Femur (tissue), 1 donor: ENCODE measurements around the gene ARHGAP22.

Experiments
- DNase-seq: peaks from one replicate; pipeline ENCODE4 v3.0.0-alpha.2; 2017

The ARHGAP22 gene

DNA sequence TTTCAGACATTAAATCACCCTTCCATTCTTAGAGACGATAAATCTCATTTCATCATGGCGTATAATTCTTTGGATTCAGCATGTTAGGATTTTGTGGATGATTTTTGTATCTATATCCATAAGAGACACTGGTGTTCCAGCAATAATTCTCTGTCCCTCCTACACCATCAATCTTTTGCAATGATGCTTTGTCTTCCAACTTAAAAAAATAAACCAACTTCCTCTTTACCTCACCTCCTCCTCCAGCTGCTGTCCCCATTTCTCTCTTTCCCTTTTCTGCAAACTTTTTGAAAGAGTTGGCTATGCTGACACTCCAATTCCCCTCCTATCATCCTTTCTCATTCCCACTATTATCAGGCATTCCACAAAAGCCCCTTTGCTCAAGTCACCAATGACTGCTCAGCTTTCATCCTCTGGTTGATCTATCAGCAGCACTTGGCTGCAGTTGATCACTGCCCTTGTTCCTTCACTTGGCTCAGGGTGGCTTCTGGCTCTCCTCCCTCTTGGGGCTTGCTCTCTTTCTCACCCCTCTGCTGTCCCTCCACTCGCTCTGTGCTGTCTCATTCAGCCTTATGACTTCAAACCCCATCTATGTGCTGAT lies 130.0 kb downstream of the ARHGAP22 start:
- no peak for DNase-seq

DNA sequence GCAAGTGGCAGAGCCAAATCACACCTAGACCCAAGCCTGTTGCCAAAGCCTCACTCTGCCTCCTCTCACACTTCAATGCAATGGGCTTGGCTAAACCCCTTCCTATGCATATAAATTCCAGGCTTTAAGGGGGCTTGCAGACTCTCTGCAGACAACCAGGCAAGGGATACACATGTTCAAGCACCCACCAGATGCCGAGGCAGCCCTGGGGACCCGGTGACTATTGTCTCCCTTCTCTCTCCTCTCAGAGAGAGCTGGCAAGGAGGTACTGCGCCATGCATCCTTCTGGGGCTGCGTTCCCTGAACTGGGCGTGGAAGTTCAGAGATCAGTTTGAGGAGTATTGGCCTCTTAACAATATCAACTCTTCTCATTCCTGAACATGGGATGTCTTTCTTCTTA lies 131.2 kb downstream of the ARHGAP22 start:
- no peak for DNase-seq

DNA sequence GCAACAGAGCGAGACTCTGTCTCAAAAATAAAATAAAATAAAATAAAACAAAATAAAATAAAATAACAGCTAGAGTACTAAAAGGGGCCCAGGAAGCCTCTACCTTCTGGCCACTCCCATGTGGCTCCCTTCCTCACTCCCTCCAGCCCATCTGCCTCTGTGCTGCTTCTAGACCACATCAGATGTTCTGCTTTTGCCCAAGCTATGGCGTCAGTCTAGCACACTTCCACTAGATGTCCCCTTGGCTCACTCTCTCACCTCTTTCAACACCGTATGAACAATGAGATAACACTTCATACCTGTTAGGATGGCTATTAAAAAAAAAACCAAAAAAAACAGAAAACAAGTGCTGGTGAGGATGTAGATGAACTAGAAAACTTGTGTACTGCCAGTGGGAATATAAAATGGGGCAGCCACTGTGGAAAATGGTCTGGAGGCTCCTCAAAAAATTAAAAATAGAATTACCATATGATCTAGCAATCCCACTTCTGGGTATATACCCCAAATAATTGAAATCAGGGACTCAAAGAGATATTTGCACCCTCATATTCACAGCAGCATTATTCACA lies 132.3 kb downstream of the ARHGAP22 start:
- DNase-seq = no peak

DNA sequence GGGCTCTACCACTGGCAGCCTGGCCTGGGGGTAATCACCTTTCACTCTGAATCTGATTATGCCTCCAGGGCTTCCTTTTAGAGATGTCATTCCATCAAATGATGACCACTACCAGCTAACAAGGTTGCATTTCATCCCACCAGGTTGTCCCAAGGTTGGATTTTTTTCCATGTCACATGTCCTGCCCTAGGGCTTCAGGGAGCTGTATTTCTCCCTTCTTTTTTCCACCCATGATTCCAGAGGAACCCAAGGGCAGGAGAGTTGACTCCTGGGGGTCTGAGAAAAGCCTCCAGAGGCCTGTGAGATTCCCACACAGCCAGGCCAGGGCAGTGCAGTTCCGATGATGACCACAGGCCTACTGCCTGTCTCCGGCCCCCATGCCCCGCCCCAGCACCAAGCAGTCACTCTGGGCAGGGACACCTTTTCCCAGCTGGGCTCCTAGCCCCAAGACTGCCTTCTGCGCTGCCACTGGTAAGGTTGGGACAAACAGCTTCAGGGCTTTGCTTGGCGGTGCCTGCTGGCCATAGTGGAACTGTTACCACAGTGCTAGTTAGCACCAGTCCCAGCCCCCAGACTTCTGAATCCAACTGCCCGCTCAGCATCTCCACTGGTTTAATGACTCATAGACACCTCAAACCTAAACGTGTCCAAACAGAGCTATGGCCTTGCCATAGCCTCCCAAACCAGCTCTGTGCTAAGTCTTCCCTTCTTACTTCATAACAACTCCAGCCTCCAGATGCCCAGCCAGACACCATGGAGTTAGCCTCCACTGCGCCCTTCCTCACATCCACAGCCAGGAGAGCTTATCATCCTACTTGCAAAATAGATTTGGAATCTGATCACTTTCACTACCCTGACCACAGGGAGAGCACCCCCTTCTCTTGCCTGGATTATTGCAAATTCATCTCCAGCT lies 133.7 kb downstream of the ARHGAP22 start:
- DNase-seq = no peak

DNA sequence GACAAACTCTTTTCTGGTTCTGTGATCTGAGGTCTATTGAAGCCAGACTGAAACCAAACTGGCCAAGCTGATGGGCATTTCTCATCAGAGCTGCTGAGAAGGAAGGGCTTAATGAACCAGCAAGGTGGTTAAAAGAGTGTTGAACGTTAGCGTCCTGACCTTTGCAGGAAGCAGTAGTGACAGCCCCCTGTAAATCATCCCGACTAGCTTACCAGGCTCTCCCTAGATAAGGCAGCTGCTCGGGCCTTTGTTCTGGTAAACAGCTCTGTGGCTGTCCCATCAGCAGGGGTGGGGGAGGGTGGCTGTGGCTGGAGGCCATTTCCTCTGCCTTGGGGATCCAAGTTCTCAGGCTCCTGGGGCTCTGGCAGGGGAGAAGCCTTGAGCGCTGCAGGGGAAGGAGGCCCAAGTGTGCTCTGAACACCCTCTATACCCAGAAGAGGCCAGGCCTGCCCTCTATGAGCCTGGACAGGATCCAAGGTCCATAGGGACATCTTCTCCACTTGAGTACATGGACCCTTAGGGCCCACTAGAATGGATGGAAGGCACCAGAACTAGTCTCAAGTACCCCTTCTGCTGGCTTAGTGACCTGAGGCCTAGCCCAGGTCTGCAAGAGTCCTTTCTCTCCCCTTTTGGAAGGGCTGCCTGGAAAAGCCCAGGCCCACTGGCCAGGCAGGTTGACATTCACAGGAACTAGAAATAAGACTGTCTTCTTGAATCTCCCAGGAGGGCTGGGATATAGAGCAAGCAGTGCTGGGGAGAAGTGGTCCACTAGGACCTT lies 134.6 kb downstream of the ARHGAP22 start:
- DNase-seq = no peak

DNA sequence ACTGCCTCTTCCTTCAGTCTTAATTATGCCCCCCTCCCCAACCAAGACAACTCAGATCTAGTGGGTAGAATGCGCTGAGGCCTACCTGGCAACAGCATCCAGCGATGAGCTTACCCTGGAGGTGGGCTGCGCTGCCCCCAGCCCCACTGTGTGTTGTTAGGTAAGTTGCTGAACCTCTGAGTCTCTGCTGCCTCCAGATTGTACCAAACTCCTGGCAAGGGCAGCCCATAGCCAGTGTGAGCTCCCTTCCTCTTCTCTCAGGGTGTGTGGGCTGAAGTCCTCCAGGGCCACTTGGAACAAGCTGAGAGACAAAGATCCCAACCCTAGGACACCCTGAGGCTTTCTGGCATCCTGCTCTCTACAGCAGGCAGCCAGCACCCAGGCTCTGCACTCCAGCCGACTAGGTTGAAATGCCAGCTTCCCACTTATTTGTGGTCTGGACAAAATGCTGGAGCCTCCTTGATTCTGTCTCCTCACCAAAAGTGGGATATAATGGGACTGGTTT lies 135.3 kb downstream of the ARHGAP22 start:
- no peak for DNase-seq

DNA sequence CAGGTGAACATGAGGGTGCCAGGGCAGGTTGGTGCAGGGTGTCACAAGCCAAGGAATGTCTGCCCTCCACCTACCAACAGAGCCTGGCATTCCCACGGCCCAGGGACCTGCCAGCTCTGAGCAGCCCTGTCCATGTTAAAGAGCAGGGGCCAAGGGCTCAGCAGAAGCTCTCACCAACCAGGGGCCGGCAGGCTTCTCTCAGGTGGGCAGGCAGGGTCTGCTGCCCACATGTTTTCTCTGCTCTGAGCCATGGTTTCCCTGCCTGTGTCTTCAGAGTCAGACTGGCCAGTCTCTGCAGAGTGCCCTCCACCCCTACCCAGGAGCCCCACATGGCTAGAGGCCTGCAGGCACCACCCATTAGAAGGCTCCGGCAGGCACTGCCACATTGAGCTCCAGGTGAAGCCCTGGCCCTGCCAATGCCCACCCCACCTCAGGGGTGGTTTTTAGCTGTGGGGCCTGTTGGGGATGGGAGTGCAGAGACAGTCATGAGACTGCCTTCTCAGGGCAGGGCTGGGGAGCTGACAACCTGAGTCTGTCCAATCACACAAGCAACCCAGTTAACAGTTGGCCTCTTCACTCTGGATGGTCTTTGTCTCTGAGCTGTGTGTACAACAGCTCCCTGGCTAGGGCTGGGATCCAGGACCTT lies 135.9 kb downstream of the ARHGAP22 start:
- no peak for DNase-seq

DNA sequence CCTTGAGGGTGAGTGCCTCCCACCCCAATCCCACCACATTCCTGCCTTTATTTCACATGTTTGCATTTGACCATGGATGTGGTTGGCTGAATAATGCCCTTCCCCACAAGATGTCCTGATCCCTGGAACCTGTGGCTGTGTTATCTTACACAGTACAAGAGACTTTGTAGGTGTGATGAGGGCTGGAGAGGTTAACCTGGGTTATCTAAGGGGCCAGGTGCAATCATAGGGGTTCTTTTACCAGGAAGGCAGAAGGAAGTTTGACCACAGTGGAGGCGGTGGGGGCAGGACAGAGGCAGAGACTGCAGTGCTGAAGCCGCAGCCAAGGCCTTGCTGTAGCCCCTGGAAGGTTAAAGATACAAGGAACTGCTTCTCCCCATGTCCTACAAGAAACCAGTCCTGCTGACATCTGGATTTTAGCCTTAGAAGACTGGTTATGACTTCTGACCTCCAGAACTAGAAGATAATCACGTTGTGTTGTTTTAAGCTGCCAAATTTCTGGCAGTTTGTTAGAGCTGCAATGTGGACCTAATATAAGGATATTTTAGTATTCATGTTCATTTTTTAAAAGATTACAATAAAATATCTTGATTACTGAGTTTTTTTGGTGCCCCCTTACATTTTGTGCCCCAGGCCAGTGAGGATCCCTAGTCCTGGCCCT lies 136.6 kb downstream of the ARHGAP22 start:
- no peak for DNase-seq

DNA sequence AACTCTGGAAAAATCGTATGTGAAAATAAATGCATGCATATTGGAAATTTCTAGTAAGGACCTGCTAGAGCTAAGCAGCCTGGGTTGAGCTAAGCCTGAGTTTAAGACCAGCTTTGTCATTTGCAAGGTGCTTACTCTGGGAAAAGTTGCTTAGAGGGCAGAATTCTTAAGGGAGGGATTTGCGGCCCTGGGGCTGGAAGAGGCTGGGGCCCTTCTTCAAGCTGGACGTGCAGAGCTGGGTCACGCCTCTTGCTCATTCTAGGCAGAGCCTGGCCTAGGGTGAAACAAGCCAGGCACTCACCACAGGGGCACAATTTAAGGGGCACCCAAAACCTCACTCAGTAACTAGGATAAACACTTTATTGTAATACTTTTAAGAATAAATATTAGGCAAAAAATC lies 137.2 kb downstream of the ARHGAP22 start:
- no peak for DNase-seq

DNA sequence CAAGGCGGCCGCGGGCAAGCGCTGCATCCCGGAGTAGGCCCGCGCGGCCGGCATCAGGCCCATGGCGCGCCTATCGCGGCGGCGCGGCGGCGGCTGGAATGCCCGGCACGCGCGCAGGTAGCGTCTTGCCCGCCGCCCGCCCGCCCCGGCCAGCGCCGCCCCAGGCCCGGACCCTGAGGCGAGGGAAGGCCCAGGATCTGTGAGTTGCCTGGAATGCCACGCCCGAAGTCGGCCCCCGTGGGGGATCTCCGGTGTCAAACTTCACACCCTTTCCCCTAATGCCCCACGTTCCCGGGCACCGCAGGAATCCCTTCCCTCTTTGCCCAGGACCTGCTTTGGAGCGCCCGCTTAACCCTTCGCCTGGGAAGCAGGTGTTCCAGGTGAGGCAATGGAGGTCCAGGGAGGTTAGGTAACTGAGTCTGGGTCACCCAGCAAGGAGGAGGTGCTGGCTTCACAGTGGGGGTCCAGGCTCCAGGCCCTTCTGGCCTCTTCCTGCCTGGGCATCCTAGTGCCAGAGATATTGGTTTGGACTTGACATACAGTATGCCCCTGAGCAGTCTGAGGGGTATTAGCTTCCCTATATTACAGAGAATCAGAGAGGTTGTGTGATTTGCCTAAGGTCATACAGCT lies 138.1 kb downstream of the ARHGAP22 start:
- DNase-seq = no peak

DNA sequence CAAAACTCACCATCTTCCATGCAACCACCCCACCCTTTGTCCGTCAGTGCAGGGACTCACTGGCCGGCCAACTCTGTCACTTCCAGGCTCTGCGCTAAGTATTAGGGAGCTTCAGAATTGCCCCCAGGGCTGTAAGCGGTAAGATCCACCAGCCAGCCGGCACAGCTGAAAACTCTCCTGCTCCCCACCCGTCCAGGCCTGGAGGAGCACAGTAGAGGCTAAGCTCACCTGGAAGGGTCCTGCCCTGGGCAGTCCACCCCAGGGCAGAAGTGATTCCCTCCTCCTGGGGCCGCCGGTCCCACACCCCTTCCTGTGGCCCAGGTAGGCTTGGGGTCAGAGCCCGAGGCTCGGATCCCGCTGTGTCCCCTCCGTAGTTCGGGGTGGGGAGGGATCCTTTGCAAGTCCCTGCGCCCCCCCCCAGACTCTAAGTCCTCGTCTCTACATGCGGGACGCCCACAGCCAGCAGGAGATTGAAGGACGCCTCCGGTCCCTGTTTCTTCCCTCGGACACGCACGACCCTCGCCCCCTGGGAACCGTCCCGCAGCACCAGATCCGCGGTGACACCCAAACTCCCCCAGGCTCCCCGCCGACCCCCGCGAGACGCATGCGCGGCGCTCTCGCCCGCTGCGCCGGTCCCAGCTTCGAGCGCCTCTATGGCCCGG lies 138.9 kb downstream of the ARHGAP22 start:
- no peak for DNase-seq

DNA sequence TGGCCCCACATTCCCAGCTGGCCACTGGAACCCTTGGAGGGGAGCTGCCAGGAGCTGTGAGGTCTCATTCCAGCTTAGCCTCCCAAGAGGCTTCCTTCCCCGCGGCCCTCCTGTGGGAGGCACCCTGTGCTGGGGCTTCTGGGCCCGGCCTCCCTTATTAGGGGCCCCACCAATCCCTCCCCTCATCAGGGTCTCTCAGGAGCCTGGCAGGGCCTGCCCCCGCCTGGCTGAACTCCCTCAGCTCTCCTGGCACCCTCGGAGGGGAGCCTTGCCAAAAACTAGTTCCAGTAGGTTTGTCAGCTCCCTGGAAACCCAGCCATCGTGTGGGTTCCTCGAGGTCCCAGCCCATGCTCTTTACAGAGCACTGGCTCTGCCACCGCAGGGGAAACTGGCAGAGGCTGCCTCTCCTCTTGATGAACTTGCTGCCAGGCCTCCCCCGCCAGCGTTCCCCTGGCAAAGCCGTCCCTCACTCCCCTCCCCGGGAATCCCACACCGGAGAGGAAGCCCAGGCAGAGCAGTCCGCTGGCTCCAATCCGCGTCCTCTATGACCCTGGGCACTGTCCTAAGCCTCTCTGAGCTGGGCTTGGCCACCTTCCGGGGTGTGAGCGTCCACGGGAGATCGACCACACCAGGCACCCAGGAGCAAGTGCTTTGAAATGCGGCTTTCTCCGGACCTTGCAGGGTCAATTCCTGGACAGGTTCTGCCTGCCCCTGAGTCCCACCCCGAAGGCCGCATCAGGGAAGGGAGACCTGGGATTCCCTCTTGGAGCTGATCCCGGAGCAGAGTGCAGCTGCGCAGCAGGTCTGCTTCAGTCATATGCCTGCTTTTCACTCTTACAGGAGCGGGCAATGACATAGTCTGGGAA lies 139.8 kb downstream of the ARHGAP22 start:
- peak; percentile 63 for DNase-seq

DNA sequence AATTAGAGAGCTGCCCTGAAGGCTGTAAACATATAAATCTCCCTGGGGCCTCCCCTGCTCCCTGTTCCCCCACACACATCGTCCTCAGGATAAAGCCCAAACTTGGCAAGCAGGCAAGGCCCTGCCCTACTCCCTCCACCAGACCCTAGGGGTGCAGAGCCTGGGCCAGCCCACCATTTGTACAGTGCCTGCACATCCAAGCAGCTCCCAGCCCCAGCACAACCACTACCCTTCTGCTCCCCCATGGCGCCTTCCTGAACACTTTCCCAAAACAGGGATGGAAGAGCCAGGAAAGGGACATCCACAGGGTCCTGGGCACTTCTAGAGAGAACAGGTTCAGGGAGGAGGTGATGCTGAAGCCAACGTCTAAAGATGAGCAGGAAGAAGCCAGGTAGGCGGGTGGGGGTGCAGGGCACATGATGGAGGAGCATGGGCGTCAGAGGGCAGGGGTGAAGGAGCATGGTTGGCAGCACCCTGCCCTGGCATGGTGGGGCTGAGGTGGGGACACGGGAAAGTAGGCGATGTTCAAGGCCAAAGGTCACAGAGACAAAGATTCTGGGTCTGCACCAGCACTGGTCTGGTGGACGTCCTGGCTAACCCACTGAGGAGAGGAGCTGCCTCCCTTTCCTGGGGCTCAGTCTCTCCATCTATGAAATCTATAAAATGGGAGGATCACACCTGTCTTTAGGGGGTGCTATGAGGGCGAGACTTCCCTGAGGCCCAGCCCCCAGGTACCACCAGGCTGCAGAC lies 140.6 kb downstream of the ARHGAP22 start:
- no peak for DNase-seq

DNA sequence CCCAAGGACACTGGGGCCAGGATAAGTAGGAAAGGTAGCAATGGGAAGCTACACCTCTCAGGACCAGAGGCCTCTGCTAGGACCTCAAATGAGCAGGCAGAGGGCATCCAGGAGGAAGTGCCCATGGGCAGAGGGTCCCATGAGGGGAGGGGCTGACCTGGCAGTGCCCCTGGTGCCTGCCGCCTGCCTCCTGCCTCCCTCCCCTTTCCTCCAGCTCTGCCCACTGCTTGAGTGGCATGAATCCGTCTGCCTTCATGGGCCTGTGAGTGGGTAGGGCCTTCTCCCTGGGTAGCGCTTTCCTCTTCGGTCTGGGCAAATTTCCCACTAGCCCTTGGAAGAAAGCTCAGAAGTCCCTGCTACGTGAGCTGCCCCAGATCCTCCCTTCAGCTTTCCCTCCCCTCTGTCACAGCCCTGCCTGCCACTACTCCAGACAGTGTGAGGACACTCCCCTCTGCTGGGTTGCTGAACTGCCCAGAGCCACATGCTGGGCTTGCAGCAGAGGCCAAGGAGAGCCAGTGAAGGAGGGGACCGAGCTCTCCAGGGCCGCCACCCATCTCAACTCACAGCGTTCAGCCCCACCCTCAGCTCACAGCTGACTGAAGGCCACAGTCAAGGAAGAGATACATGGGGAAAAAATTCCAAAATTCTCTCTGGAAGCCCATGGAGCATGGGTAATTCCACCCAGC lies 141.4 kb downstream of the ARHGAP22 start:
- peak; percentile 15 for DNase-seq

DNA sequence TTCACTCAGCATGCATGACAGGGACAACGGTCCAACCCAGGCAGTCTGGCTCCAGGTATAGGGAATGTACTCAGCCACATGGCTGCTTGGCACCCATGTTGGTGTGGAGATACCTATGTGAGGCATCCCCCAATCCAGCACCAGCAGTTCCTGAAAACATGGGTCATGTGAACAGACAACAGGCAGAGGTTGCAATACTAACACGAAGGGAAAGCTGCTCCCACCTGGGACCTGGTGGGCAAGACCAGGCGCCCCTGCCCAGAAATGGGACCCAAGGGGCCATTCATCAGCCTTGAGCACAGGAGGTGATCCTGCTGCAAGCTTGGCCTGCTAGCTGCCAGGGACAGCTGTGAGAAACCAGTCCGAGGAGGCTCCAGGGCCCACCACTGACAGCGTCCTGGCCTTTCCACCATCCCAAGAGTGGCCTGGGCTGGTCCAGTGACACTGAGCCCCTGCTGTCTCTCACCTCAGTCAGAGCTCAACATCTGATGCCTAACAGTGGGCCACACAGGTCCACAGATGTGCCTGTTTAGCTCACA lies 142.3 kb downstream of the ARHGAP22 start:
- no peak for DNase-seq

DNA sequence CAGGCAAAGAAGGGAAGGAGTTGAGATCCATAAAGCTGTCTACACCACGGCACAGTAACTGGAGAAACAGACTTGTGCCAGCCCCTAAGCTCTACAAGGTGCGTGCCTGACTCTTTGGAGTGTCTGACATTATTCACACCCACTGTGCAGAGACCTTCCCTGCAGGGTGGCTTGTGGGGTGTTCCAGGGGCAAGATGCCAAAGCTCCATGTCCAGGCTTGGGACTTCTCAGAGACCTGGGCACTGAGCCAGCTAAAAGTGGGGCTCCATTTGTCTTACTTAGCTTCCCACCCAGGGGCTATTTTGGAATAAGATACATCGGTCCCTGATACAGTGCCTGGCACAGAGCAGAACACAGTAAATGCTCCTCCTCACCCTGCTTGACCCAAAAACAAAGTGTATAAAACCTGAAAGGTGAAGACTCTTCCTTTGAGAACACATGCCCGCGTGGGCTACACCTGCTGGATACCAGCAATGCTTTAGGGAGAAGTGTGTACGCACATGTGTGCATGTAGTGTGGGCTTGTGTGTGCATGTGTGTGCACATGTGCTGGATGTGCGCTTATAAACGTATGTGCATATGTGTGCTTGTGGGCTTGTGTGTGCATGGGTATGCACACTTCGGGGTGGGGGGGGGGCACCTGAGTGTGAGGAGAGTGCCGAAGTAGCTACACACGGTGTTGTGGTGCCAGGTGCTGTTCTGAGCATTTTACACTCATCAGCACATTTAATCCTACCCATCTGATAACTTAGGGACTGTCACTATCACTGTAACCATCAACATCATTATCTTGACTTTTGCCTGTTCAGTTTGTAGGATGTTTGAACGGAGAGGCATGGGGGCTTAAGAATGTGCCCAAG lies 143.0 kb downstream of the ARHGAP22 start:
- no peak for DNase-seq

DNA sequence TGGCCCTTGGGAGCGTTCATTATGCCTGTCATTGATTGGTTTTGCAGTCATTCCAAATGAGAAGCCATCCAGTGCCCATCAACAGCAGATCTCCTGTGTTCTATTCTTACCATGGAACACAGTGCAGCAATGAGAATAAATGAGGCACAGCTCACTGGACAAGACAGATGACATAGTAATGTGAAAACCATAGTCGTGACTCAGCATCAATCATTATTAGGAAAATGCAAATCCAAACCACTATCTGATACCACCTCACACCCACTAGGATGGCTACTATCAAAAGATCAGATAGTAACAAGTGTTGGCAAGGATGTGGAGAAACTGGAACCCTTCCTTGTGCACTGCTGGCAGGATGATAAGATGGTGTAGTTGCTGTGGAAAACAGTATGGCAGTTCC lies 144.7 kb downstream of the ARHGAP22 start:
- DNase-seq = no peak
